Muscle layer of colon (tissue), 2 donors: ENCODE data around the gene SYT17.

Experiments used
- H3K27ac ChIP-seq: one replicate; pipeline ENCODE4 v1.7.0; 2013; ENCODE audit warnings: low read depth, mild to moderate bottlenecking, low read length, moderate library complexity
- H3K27me3 ChIP-seq, 2 donors: one replicate each; pipeline ENCODE4 v1.7.0; 2013; ENCODE audit warnings: low read length in 2 of 2, mild to moderate bottlenecking in 2 of 2; ENCODE audit not compliant: insufficient read depth in 2 of 2, control insufficient read depth in 1 of 2
- H3K36me3 ChIP-seq: one replicate; pipeline ENCODE4 v1.7.0; 2013; ENCODE audit warnings: mild to moderate bottlenecking, low read length; ENCODE audit not compliant: insufficient read depth
- H3K4me1 ChIP-seq: one replicate; pipeline ENCODE4 v1.7.0; 2013; ENCODE audit warnings: mild to moderate bottlenecking, low read length; ENCODE audit not compliant: insufficient read depth
- H3K4me3 ChIP-seq, 2 donors: one replicate each; pipeline ENCODE4 v1.7.0; 2013; ENCODE audit warnings: low read length in 2 of 2, low read depth in 1 of 2, mild to moderate bottlenecking in 1 of 2, moderate library complexity in 1 of 2
- H3K9ac ChIP-seq: one replicate; pipeline ENCODE4 v1.7.0; 2013; ENCODE audit warnings: low read length
- H3K9me3 ChIP-seq: one replicate; pipeline ENCODE4 v1.7.0; 2013; ENCODE audit warnings: mild to moderate bottlenecking, low read length
- donor health status: abdominal sarcoma.
- donor health status: Adenocarcinoma of cecum.

Gene SYT17

DNA sequence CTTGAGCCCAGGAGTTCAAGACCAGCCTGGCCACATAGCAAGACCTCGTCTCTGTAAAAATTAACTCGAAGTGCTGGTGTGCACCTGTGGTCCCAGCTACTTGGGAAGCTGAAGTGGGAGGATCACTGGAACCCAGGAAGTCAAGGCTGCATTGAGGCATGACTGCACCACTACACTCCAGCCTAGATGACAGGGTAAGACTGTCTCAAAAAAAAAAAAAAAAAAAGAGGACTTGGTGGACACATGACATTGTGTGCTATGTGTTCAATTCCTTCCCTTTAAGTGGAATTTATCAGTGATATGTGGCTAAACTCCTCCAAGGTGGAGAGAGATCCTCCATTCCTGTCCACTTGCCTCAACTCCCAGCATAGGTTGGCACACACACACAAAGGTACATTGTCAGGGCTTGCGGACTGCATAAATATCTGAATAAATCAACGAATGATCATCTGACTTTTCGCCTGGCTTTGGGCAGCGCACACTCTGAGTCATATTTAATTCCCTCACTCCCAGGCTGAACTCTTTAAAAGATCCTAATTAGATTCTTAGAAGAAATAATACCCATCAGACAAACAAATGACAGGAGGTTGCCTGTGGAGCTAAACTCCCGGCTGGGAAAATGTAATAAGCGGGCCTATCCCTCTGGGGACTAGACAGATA lies 25.0 kb upstream of the SYT17 start:
- H3K27me3 ChIP-seq, result no peaks in the 10 kb centered on the region

GRCh38 chr16:19143599-19143956 lies 24.5 kb upstream of the SYT17 start:
- Histone ChIP-seq H3K27me3 (no peaks in the 10 kb centered on the region), H3K4me1 (peaks cover 5% of the 10 kb centered on the region), H3K4me3 (no peak overlapping the region), H3K9me3 (no peaks in the 10 kb centered on the region), H3K27ac (no peak overlapping the region), H3K36me3 (no peaks in the 10 kb centered on the region), H3K9ac (no peak overlapping the region)

More for the DNA sequence above, 25.0 kb upstream of the SYT17 start:
- Histone ChIP-seq H3K9ac (no peak overlapping the region), H3K4me1 (peaks cover 10% of the 10 kb centered on the region), H3K9me3 (no peaks in the 10 kb centered on the region), H3K4me3 (no peak overlapping the region), H3K36me3 (no peaks in the 10 kb centered on the region), H3K27ac (no peak overlapping the region)

- Histone ChIP-seq H3K9me3 (no peaks in the 10 kb centered on the region), H3K36me3 (no peaks in the 10 kb centered on the region), H3K4me3 (no peak overlapping the region), H3K9ac (no peak overlapping the region), H3K4me1 (no peaks in the 10 kb centered on the region), H3K27ac (no peak overlapping the region), H3K27me3 (no peaks in the 10 kb centered on the region)
Observed at GRCh38 chr16:19145010-19145409, 23.0 kb upstream of the SYT17 start.

DNA sequence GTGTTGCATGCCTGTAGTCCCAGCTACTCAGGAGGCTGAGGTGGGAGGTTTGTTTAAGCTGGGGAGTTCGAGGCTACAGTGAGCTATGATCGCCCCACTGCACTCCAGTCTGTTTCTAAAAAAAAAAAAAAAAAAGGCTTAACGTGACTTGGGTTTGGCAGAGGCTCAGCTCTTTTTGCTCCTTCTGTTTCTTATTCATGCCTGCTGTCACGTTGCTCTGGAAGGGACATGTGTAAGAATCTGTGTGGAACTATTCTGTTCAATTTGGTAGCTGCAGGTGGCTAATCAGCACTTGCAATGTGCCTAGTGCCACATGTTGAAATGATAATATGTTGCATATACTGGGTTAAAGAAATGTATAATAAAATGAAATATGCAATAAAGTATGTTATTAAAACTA lies 20.9 kb upstream of the SYT17 start:
- no peaks in the 10 kb centered on the region for H3K4me1 ChIP-seq
- no peaks in the 10 kb centered on the region for H3K36me3 ChIP-seq
- H3K27ac ChIP-seq, result no peak overlapping the region

DNA sequence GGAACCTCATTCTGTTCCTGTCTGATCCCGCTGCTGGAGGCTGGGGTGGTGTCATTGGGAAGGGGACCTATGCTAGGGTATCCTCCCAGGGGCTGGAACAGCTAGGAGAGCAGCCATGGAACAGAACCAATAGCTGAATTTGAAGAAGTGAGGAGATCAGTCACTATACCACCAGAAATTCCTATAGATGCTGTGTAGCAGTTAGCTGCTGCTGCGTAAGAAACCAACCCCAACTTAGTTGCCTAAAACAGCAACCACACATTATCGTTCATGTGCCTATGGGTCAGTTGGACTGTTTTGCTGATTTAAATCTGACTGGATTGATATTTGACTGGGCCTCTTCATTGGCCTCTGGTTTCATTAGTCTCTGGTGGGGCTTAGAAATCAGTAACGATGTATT lies 20.4 kb upstream of the SYT17 start:
- Histone ChIP-seq H3K27ac (no peak overlapping the region), H3K27me3 (no peaks in the 10 kb centered on the region), H3K36me3 (no peaks in the 10 kb centered on the region), H3K4me3 (no peak overlapping the region), H3K9me3 (no peaks in the 10 kb centered on the region), H3K9ac (no peak overlapping the region), H3K4me1 (no peaks in the 10 kb centered on the region)

More for the DNA sequence above, 20.9 kb upstream of the SYT17 start:
- no peaks in the 10 kb centered on the region for H3K9me3 ChIP-seq
- no peak overlapping the region for H3K4me3 ChIP-seq
- H3K9ac ChIP-seq, result no peak overlapping the region
- H3K27me3 ChIP-seq, result no peaks in the 10 kb centered on the region

GRCh38 chr16:19148189-19148588 lies 19.9 kb upstream of the SYT17 start:
- Histone ChIP-seq H3K4me3 (no peak overlapping the region), H3K9me3 (no peaks in the 10 kb centered on the region), H3K9ac (no peak overlapping the region), H3K4me1 (no peaks in the 10 kb centered on the region), H3K27me3 (no peaks in the 10 kb centered on the region), H3K36me3 (no peaks in the 10 kb centered on the region), H3K27ac (no peak overlapping the region)

- H3K4me1 ChIP-seq, result no peaks in the 10 kb centered on the region
- no peak overlapping the region for H3K4me3 ChIP-seq
- no peak overlapping the region for H3K9ac ChIP-seq
- H3K27ac ChIP-seq, result no peak overlapping the region
- no peaks in the 10 kb centered on the region for H3K27me3 ChIP-seq
- H3K9me3 ChIP-seq, result no peaks in the 10 kb centered on the region
- H3K36me3 ChIP-seq, result no peaks in the 10 kb centered on the region
Observed at GRCh38 chr16:19151310-19151709, 16.7 kb upstream of the SYT17 start.

DNA sequence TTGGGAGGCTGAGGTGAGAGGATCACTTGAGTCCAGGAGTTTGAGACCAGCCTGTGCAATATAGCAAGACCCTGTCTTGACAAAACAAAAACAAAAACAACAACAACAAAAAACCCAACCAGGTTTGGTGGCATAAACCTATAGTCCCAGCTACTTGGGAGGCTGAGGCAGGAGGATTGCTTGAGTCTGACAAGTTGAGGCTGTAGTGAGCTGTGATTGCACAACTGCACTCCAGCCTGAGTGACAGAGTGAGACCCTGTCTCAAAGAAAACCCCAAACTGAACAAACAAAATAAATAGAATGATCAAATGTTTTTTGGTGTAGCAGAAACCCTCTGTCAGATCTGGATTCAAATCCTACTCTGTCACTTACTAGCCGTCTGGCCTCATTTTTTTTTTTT lies 16.0 kb upstream of the SYT17 start:
- H3K36me3 ChIP-seq, result no peaks in the 10 kb centered on the region
- no peaks in the 10 kb centered on the region for H3K27me3 ChIP-seq
- no peaks in the 10 kb centered on the region for H3K9me3 ChIP-seq
- H3K4me1 ChIP-seq, result no peaks in the 10 kb centered on the region
- no peak overlapping the region for H3K4me3 ChIP-seq
- no peak overlapping the region for H3K9ac ChIP-seq
- H3K27ac ChIP-seq, result no peak overlapping the region

DNA sequence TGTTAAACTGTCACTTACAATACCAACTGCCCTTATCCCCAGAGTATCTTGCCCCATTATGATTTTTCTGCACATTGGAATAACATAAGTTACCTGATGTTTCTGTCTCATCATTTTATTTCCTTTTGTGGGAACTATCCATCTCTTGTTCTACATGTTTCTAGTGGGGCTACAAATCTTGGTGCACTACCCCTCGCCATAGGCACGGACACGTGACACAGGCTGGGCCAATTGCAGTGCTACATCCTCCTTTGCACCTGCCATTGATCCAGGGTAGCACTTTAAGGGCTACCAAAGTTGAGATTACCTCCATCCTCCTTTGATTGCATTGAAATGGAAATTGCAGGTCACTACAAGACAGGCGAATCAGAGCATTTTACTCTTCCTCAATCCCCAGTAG lies 14.2 kb upstream of the SYT17 start:
- no peak overlapping the region for H3K27ac ChIP-seq
- no peak overlapping the region for H3K9ac ChIP-seq
- H3K4me1 ChIP-seq, result no peaks in the 10 kb centered on the region
- no peak overlapping the region for H3K4me3 ChIP-seq
- H3K9me3 ChIP-seq, result no peaks in the 10 kb centered on the region
- H3K36me3 ChIP-seq, result no peaks in the 10 kb centered on the region
- no peaks in the 10 kb centered on the region for H3K27me3 ChIP-seq

DNA sequence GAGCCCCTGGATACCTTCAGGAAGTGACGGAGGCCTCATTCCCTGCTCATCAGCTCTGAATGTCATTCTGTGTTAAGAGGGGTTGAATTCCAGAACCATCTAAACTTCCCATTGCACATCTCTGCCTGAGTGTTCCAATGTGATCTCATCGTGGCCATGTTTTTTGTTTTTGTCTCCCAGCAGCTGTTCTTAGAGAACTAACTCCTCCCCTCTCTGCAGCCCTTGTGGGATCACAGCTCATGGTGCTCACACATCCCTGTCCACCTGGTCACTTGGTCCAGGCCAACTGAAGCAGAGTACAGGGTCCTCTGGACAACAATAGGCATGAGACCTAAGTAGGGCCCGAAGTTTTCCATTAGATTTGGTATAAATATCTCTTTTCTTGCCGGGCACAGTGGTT lies 6.0 kb upstream of the SYT17 start:
- Histone ChIP-seq H3K9me3 (no peaks in the 10 kb centered on the region), H3K4me3 (no peak overlapping the region), H3K4me1 (no peaks in the 10 kb centered on the region), H3K27me3 (no peaks in the 10 kb centered on the region), H3K27ac (no peak overlapping the region), H3K9ac (no peak overlapping the region), H3K36me3 (no peaks in the 10 kb centered on the region)

DNA sequence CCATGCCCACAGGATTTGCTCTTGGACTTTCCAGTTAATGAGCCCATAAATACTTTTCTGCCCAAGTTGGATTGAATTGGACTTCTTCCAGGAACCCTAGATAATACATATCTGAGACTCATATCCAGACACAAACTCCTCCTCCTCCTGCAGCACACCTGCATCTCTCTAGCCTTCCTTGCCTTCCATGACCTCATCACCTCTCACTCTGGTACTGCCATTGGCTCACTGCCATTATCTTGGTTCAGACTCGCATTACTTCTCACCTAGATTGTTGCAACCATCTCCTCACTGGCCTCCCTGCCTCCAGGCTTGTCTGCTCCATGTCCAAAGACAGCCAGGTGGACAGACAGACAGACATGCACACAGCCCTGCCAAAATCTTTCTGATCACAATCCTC lies 4.8 kb upstream of the SYT17 start:
- Histone ChIP-seq H3K4me1 (no peaks in the 10 kb centered on the region), H3K4me3 (no peak overlapping the region), H3K36me3 (no peaks in the 10 kb centered on the region), H3K27me3 (peaks cover 0 to 3% of the 10 kb centered on the region in 2 donors), H3K9ac (no peak overlapping the region), H3K27ac (no peak overlapping the region), H3K9me3 (no peaks in the 10 kb centered on the region)

DNA sequence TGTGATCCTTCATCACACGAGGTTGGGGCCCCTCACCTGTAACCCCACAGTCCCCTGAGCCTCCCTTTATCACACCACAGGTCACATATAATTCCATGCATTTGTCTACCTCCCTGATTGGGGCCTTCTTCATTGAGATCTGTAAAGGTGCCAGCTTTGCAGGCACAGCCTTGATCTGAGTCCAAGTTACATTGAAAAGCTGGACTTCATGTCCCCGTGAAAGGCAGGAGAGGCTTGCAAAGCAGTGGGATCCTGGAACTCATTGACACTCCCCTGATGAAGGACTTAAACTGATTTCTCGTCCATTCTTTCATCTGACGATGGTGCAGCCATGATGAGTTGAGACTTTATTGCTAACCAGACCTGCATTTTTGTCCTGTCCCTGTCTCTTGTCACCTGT lies 3.8 kb upstream of the SYT17 start:
- no peaks in the 10 kb centered on the region for H3K36me3 ChIP-seq

More for the DNA sequence above, 3.8 kb upstream of the SYT17 start:
- no peak overlapping the region for H3K27ac ChIP-seq
- no peak overlapping the region for H3K4me3 ChIP-seq
- H3K9ac ChIP-seq, result no peak overlapping the region
- H3K9me3 ChIP-seq, result no peaks in the 10 kb centered on the region
- H3K4me1 ChIP-seq, result no peaks in the 10 kb centered on the region
- peaks cover 0 to 14% of the 10 kb centered on the region in 2 donors for H3K27me3 ChIP-seq
